HepG2 (cell line): ENCODE results near the gene GDPD4.

Source experiments
- AKNA ChIP-seq: sonication (generic); formaldehyde crosslinking; IDR thresholded peaks from 2 replicates; pipeline ENCODE4 v1.4.0; 2020; ENCODE audit warnings: missing genetic modification reagents, borderline replicate concordance
- HDAC2 ChIP-seq: sonication (generic); formaldehyde crosslinking; IDR thresholded peaks from 2 replicates; pipeline ENCODE4 v1.4.0; 2020; ENCODE audit warnings: missing genetic modification reagents
- POLR2A ChIP-seq, 2 experiments: IDR thresholded peaks; 2 replicates each; pipeline ENCODE4 v1.6.1; 2011; ENCODE audit warnings: low read depth in 2 of 2, low read length in 2 of 2, mild to moderate bottlenecking in 1 of 2, moderate library complexity in 1 of 2; ENCODE audit not compliant: insufficient read depth in 1 of 2

- no peak for TF ChIP-seq POLR2A (IDR thresholded peaks at IDR 0.05; ENCODE audit: insufficient read depth in 1 of 2, low read depth in 2 of 2, low read length in 2 of 2)
- no peak for TF ChIP-seq AKNA (CRISPR knock-in tag)
- TF ChIP-seq HDAC2 (CRISPR knock-in tag): no peak
Observed at GRCh38 chr11:77201370-77201769, 100.1 kb downstream of the GDPD4 start.
